ENCODE data around the gene NPPC.
"Not testable (repeated sequence)": the region's sequence is repeated elsewhere in the genome, so short reads cannot be mapped to it uniquely, and the experiment has no call there.

The NPPC gene

GRCh38 chr2:231886071-231886681 lies 40.0 kb downstream of the NPPC start:
- no peak overlapping the region for H3K4me3 ChIP-seq (ENCODE audit: low read depth, low read length)
- TF ChIP-seq CTCF (IDR thresholded peaks at IDR 0.05; ENCODE audit: borderline replicate concordance, insufficient read depth, low read depth, low read length) = no peak

- H3K4me3 ChIP-seq (ENCODE audit: low read depth, low read length) = no peak overlapping the region
- TF ChIP-seq CTCF (IDR thresholded peaks at IDR 0.05; ENCODE audit: borderline replicate concordance, insufficient read depth, low read depth, low read length) = no peak
Observed at GRCh38 chr2:231884438-231885140, 41.6 kb downstream of the NPPC start.

GRCh38 chr2:231883468-231883881 lies 42.7 kb downstream of the NPPC start:
- H3K4me3 ChIP-seq (ENCODE audit: low read depth, low read length) = no peak overlapping the region
- no peak for TF ChIP-seq CTCF (IDR thresholded peaks at IDR 0.05; ENCODE audit: borderline replicate concordance, insufficient read depth, low read depth, low read length)

- H3K4me3 ChIP-seq (ENCODE audit: low read depth, low read length) = no peak overlapping the region
- TF ChIP-seq CTCF (IDR thresholded peaks at IDR 0.05; ENCODE audit: borderline replicate concordance, insufficient read depth, low read depth, low read length) = no peak
Observed at GRCh38 chr2:231882646-231883045, 43.5 kb downstream of the NPPC start.

GRCh38 chr2:231880371-231880770 lies 45.8 kb downstream of the NPPC start:
- H3K4me3 ChIP-seq (ENCODE audit: low read depth, low read length) = not testable (repeated sequence)

GRCh38 chr2:231879216-231879615 lies 47.0 kb downstream of the NPPC start:
- TF ChIP-seq CTCF (IDR thresholded peaks at IDR 0.05; ENCODE audit: borderline replicate concordance, insufficient read depth, low read depth, low read length) = no peak

GRCh38 chr2:231877533-231878456 lies 48.4 kb downstream of the NPPC start:
- H3K4me3 ChIP-seq (ENCODE audit: low read depth, low read length) = no peak overlapping the region
- no peak for TF ChIP-seq CTCF (IDR thresholded peaks at IDR 0.05; ENCODE audit: borderline replicate concordance, insufficient read depth, low read depth, low read length)

More at GRCh38 chr2:231879216-231879615, 47.0 kb downstream of the NPPC start:
- no peak overlapping the region for H3K4me3 ChIP-seq (ENCODE audit: low read depth, low read length)

Measured in GM12875 (cell line).